ENCODE results near the gene NLGN1. TPM values are rescaled to one million over a fixed set of nuclear protein-coding genes. Genes with fewer than 3 reads are reported as not detected.
A peak's percentile ranks its signal among the peaks of the same experiment; 100 is the strongest.

Gene NLGN1
- total and polyA plus RNA-seq, 2 of the 13 experiments (the other 11 are each of a cell fraction or from before 2014, with no cell fraction given): not detected

DNA sequence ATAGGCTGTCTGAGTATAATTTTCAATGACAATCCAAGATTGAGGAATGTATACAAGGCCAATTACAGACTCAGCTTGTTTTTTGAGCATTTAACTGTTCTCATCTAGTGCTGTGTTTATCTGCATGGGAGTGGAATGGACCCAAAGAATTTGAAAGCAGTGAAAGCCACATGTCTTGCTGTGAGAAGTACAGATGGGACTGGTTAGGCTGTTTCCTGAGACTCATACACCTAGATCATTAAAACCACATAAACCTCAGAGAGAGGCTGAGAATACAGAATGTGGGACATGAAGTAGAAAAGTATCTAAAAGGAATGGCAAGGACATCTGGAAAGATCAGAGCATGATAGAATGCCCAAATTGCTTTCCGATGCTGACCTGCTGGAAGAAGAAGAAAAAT is 224.6 kb downstream of the NLGN1 start (continued):
- TF ChIP-seq, protein P1, sequence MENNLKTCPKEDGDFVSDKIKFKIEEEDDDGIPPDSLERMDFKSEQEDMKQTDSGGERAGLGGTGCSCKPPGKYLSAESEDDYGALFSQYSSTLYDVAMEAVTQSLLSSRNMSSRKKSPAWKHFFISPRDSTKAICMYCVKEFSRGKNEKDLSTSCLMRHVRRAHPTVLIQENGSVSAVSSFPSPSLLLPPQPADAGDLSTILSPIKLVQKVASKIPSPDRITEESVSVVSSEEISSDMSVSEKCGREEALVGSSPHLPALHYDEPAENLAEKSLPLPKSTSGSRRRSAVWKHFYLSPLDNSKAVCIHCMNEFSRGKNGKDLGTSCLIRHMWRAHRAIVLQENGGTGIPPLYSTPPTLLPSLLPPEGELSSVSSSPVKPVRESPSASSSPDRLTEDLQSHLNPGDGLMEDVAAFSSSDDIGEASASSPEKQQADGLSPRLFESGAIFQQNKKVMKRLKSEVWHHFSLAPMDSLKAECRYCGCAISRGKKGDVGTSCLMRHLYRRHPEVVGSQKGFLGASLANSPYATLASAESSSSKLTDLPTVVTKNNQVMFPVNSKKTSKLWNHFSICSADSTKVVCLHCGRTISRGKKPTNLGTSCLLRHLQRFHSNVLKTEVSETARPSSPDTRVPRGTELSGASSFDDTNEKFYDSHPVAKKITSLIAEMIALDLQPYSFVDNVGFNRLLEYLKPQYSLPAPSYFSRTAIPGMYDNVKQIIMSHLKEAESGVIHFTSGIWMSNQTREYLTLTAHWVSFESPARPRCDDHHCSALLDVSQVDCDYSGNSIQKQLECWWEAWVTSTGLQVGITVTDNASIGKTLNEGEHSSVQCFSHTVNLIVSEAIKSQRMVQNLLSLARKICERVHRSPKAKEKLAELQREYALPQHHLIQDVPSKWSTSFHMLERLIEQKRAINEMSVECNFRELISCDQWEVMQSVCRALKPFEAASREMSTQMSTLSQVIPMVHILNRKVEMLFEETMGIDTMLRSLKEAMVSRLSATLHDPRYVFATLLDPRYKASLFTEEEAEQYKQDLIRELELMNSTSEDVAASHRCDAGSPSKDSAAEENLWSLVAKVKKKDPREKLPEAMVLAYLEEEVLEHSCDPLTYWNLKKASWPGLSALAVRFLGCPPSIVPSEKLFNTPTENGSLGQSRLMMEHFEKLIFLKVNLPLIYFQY (CRISPR knock-in tag; IDR thresholded peaks at IDR 0.05; ENCODE audit: borderline replicate concordance): no peak

DNA sequence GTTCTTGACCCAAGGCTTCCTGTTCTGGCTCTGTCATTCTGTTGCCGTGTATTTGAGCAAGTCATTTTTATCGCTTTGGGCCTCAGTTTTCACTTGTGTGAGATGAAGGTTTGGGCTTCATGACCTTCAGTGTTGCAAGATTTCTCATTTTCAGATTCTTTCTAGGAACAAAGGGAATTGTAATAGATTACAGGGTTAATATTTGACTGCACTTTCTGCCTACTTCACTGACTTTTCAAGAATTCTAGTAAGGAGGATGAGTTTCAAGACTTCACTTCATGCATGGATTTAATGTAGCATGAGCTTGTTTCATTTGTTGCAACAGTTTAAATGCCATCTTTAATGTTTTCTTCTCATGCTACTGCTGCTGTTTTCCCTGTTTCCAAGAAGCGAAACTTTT is 226.5 kb downstream of the NLGN1 start:
- in situ Hi-C loops (cut with HindIII; ENCODE audit: extremely low pct_ligation_motif_present, low pct_unique_long_range_greater_than_20kb) (no loop called here), intact Hi-C loops (cut with micrococcal nuclease; ENCODE audit: unreplicated experiment) (no loop called here)
- Histone ChIP-seq H3K27me3 (ENCODE audit: control insufficient read depth in 1 of 2, insufficient read depth in 2 of 2, low read length in 2 of 2) (no peaks in the 10 kb centered on the region), H3K9ac (ENCODE audit: insufficient read depth, low read depth, low read length) (no peak overlapping the region), H2AFZ (ENCODE audit: low read length) (no peak overlapping the region), H3K4me2 (ENCODE audit: low read depth, low read length) (no peak overlapping the region), H3K4me3 (replicated peaks in 1 of 3; ENCODE audit: insufficient read depth in 1 of 3, low read depth in 2 of 3, low read length in 3 of 3) (no peak overlapping the region), H3K79me2 (ENCODE audit: insufficient read depth, low read length) (no peaks in the 10 kb centered on the region), H3K9me3 (ENCODE audit: low read length) (no peaks in the 10 kb centered on the region), H3K27ac (ENCODE audit: extremely low read length, insufficient read depth, low read length) (no peak overlapping the region), H3K36me3 (replicated peaks in 1 of 2; ENCODE audit: control insufficient read depth in 1 of 2, insufficient read depth in 2 of 2, low read length in 2 of 2) (no peaks in the 10 kb centered on the region), H3K4me1 (ENCODE audit: insufficient read depth, low read length) (no peaks in the 10 kb centered on the region), H4K20me1 (ENCODE audit: insufficient read depth, low read length) (no peaks in the 10 kb centered on the region)
- no peak for TF ChIP-seq ZNF564 (CRISPR knock-in tag; IDR thresholded peaks at IDR 0.05)
- TF ChIP-seq ZNF138 (CRISPR knock-in tag; IDR thresholded peaks at IDR 0.05; ENCODE audit: low read depth): no peak
- TF ChIP-seq BCL6 (CRISPR knock-in tag; IDR thresholded peaks at IDR 0.05): 0 out of 2 replicates have a peak, but pooled peaks have one; percentile 27
- no peak for TF ChIP-seq RFX5 (IDR thresholded peaks at IDR 0.05; ENCODE audit: low read depth, low read length)
- ATAC-seq (no peak), DNase-seq (ENCODE audit: low spot score) (no peak), FAIRE-seq (no peak)
- CTCF ChIA-PET (ENCODE audit: low intra/inter-chr PET ratio, low total read pairs): no interaction called here
- POLR2A ChIA-PET: no interaction called here
- WGBS (ENCODE audit: low lambda C conversion rate): 6% methylated on average over 3 of the region's 3 CpGs
- BruUV-seq (replicated peaks): no TSS peak
